Psoas muscle (tissue), 7 donors: ENCODE measurements around the gene WDR13. TPM values are rescaled to one million over a fixed set of nuclear protein-coding genes. Genes with fewer than 3 reads are reported as not detected.

ENCODE experiments used
- polyA plus RNA-seq, 3 donors: library from polyadenylated mRNA; stranded (reverse); fragments of 200-250 nt; gene quantifications; one replicate each; pipeline ENCODE4 v1.2.3, GENCODE V29; 2013
- total RNA-seq, 4 donors: library from RNA; stranded (reverse); fragmentation: NEBNext Ultra II Directional in 2 of 4; extraction: Animal tissue kit (Norgen Biotek cat#: 25700) in 2 of 4; gene quantifications; one replicate each; pipeline versions ENCODE4 v1.2.1 to v1.2.4, GENCODE V29; 2021 to 2023
- donor health status: healthy with polysubstance abuse.
- donor health status: DM: no; HTN: no; CAD: no; lungs with moderate emphysema.
- donor health status: Bipolar disorder and iron deficiency.
- donor health status: healthy.
- donor health status: DM: no; HTN: no; CAD: no.
- donor health status: DM: no; HTN: no; CAD: no.
- donor health status: DM: yes; HTN: yes; CAD: no.

WDR13 gene
- total and polyA plus RNA-seq, 7 donors = 103 to 171 (median 122) TPM

Other genes starting within 250 kb of the WDR13 start
- gene SSX3, start 240.8 kb upstream of the WDR13 start, total RNA-seq = not detected
- not detected for gene SSX3, start 240.8 kb upstream of the WDR13 start, polyA plus RNA-seq
- not detected for gene SSX4, start 214.0 kb upstream of the WDR13 start, total RNA-seq
- not detected for gene SSX4, start 214.0 kb upstream of the WDR13 start, polyA plus RNA-seq
- gene SSX4B, start 185.5 kb upstream of the WDR13 start, total RNA-seq = not detected
- gene SSX4B, start 185.5 kb upstream of the WDR13 start, polyA plus RNA-seq = not detected
- gene SLC38A5, start 127.2 kb upstream of the WDR13 start, total RNA-seq = 1 to 10 TPM in 2 of 4 donors, under 1 TPM in 2; 0.83 to 1.1 (median 1.0) TPM
- 1 to 10 TPM in 1 of 3 donors, under 1 TPM in 2; 0.34 to 1.7 (median 0.61) TPM for gene SLC38A5, start 127.2 kb upstream of the WDR13 start, polyA plus RNA-seq
- gene FTSJ1, start 121.3 kb upstream of the WDR13 start, total RNA-seq = 10 to 100 TPM; 14.5 to 26.8 (median 21.2) TPM
- 10 to 100 TPM; 26.7 to 48.4 (median 46.4) TPM for gene FTSJ1, start 121.3 kb upstream of the WDR13 start, polyA plus RNA-seq
- gene PORCN, start 88.5 kb upstream of the WDR13 start, total RNA-seq = 1 to 10 TPM; 4.8 to 9.2 (median 7.6) TPM
- gene PORCN, start 88.5 kb upstream of the WDR13 start, polyA plus RNA-seq = 10 to 100 TPM in 1 of 3 donors, 1 to 10 TPM in 2; 8.4 to 12.2 (median 8.7) TPM
- 1 to 10 TPM; 3.8 to 8.1 (median 6.4) TPM for gene EBP, start 75.7 kb upstream of the WDR13 start, total RNA-seq
- gene EBP, start 75.7 kb upstream of the WDR13 start, polyA plus RNA-seq = 10 to 100 TPM in 1 of 3 donors, 1 to 10 TPM in 2; 8.7 to 11.9 (median 9.7) TPM
- gene TBC1D25, start 57.8 kb upstream of the WDR13 start, total RNA-seq = 10 to 100 TPM; 10.5 to 18.4 (median 16.9) TPM
- 10 to 100 TPM in 1 of 3 donors, 1 to 10 TPM in 2; 9.3 to 12.1 (median 9.4) TPM for gene TBC1D25, start 57.8 kb upstream of the WDR13 start, polyA plus RNA-seq
- gene RBM3, start 23.0 kb upstream of the WDR13 start, total RNA-seq = 100 to 1,000 TPM in 2 of 4 donors, 10 to 100 TPM in 2; 15.9 to 206 (median 83.2) TPM
- 100 to 1,000 TPM in 1 of 3 donors, 10 to 100 TPM in 2; 26.4 to 137 (median 68.9) TPM for gene RBM3, start 23.0 kb upstream of the WDR13 start, polyA plus RNA-seq
- gene WAS, start 86.3 kb downstream of the WDR13 start, total RNA-seq = 1 to 10 TPM in 2 of 4 donors, under 1 TPM in 2; 0.85 to 2.9 (median 1.4) TPM
- under 1 TPM; 0.45 to 0.66 (median 0.47) TPM for gene WAS, start 86.3 kb downstream of the WDR13 start, polyA plus RNA-seq
- 1 to 10 TPM; 1.9 to 3.2 (median 2.7) TPM for gene SUV39H1, start 99.2 kb downstream of the WDR13 start, total RNA-seq
- gene SUV39H1, start 99.2 kb downstream of the WDR13 start, polyA plus RNA-seq = 1 to 10 TPM; 2.2 to 3.6 (median 2.8) TPM
- not detected for gene GLOD5, start 164.3 kb downstream of the WDR13 start, total RNA-seq
- gene GLOD5, start 164.3 kb downstream of the WDR13 start, polyA plus RNA-seq = not detected
- gene GATA1, start 189.1 kb downstream of the WDR13 start, total RNA-seq = under 1 TPM in 1 of 4 donors, not detected in 3; 0.17 TPM
- under 1 TPM in 2 of 3 donors, not detected in 1; 0.03 to 0.04 TPM for gene GATA1, start 189.1 kb downstream of the WDR13 start, polyA plus RNA-seq
- gene HDAC6, start 204.6 kb downstream of the WDR13 start, total RNA-seq = 10 to 100 TPM; 31.8 to 47.1 (median 43.6) TPM
- gene HDAC6, start 204.6 kb downstream of the WDR13 start, polyA plus RNA-seq = 10 to 100 TPM; 21.8 to 26.2 (median 24.4) TPM
- gene ERAS, start 229.0 kb downstream of the WDR13 start, total RNA-seq = not detected
- gene ERAS, start 229.0 kb downstream of the WDR13 start, polyA plus RNA-seq = not detected
- gene PCSK1N, start 238.1 kb downstream of the WDR13 start, total RNA-seq = under 1 TPM in 1 of 4 donors, not detected in 3; 0.44 TPM
- gene PCSK1N, start 238.1 kb downstream of the WDR13 start, polyA plus RNA-seq = not detected